GM12872 (cell line): Measurements from ENCODE around the gene GSC.

ENCODE experiments used
- CTCF ChIP-seq: IDR thresholded peaks from 3 replicates; pipeline ENCODE4 v1.5.1; 2011; ENCODE audit warnings: low read depth, mild to moderate bottlenecking, low read length, moderate library complexity; ENCODE audit not compliant: insufficient read depth

GSC gene

GRCh38 chr14:94795372-94795771 is 25.5 kb upstream of the GSC start:
- TF ChIP-seq CTCF: no peak

GRCh38 chr14:94793901-94794300 is 24.0 kb upstream of the GSC start:
- no peak for TF ChIP-seq CTCF

GRCh38 chr14:94787655-94788054 is 17.7 kb upstream of the GSC start:
- TF ChIP-seq CTCF: no peak

GRCh38 chr14:94787092-94787491 is 17.2 kb upstream of the GSC start:
- no peak for TF ChIP-seq CTCF

GRCh38 chr14:94780536-94781399 is 10.9 kb upstream of the GSC start:
- no peak for TF ChIP-seq CTCF

- TF ChIP-seq CTCF: no peak
These were observed 9.8 kb upstream of the GSC start for GRCh38 chr14:94779713-94780112.

- TF ChIP-seq CTCF: no peak
These were observed 5.9 kb upstream of the GSC start for GRCh38 chr14:94775871-94776210.
